Aorta (tissue), 5 donors: ENCODE data around the gene DHRS7C. TPM values are rescaled to one million over a fixed set of nuclear protein-coding genes. Genes with fewer than 3 reads are reported as not detected.

ENCODE experiments used
- ATAC-seq: fragments of 200-7000 bp; cut with Tn5 transposase; one replicate; pipeline ENCODE4 v1.9.1; 2022; ENCODE audit warnings: moderate library complexity; ENCODE audit not compliant: low FRiP score
- DNase-seq, 2 donors: peaks; one replicate each; pipeline ENCODE4 v3.0.0-alpha.2; 2020
- H3K27ac ChIP-seq, 2 donors: one replicate each; pipeline ENCODE4 v1.5.1; 2013; ENCODE audit warnings: low read length in 2 of 2, mild to moderate bottlenecking in 2 of 2, moderate library complexity in 2 of 2, control low read depth in 1 of 2, inconsistent platforms in 1 of 2, low read depth in 1 of 2
- H3K27me3 ChIP-seq, 2 donors: one replicate each; pipeline ENCODE4 v1.6.1; 2013; ENCODE audit warnings: control low read depth in 1 of 2, low read length in 1 of 2, mild to moderate bottlenecking in 1 of 2, moderate library complexity in 1 of 2; ENCODE audit not compliant: insufficient read depth in 2 of 2, control insufficient read depth in 1 of 2
- H3K36me3 ChIP-seq, 2 donors: one replicate each; pipeline ENCODE4 v1.6.1; 2013; ENCODE audit warnings: control low read depth in 1 of 2, low read length in 1 of 2, mild to moderate bottlenecking in 1 of 2; ENCODE audit not compliant: insufficient read depth in 2 of 2, control insufficient read depth in 1 of 2
- H3K4me1 ChIP-seq, 2 donors: one replicate each; pipeline ENCODE4 v1.6.1; 2013; ENCODE audit warnings: low read length in 2 of 2, control low read depth in 1 of 2, mild to moderate bottlenecking in 1 of 2, moderate library complexity in 1 of 2; ENCODE audit not compliant: insufficient read depth in 2 of 2, control insufficient read depth in 1 of 2
- H3K4me3 ChIP-seq, 2 donors: one replicate each; pipeline ENCODE4 v1.5.1; 2013; ENCODE audit warnings: low read length in 2 of 2, control low read depth in 1 of 2, mild to moderate bottlenecking in 1 of 2
- H3K9me3 ChIP-seq: one replicate; pipeline ENCODE4 v1.6.1; 2013; ENCODE audit warnings: mild to moderate bottlenecking, low read length; ENCODE audit not compliant: control insufficient read depth
- WGBS, 2 donors: extraction: QIAGEN DNeasy Blood & Tissue Kit; methylation state at CpG; one replicate each; pipeline ENCODE4 v1.1.7; 2013; 5-methylcytosine and 5-hydroxymethylcytosine counted together
- intact Hi-C, 2 donors: fragments of 100-400 bp; cut with DNase I; formaldehyde crosslinking; loops; one replicate each; pipeline versions ENCODE4 v1.14.2 to v1.15.0; 2022
- polyA plus RNA-seq, 2 donors: library from polyadenylated mRNA; stranded (reverse); fragments of 200-250 nt; gene quantifications; one replicate each; pipeline ENCODE4 v1.2.3, GENCODE V29; 2013
- total RNA-seq, 2 donors: library from RNA; stranded (reverse); fragmentation: NEBNext Ultra II Directional; extraction: Animal tissue kit (Norgen Biotek cat#: 25700); gene quantifications; one replicate each; pipeline ENCODE4 v1.2.1, GENCODE V29; 2021
- donor health status: healthy with polysubstance abuse.
- donor health status: Bipolar disorder and iron deficiency.
- donor health status: DM: no; HTN: no; CAD: no.
- donor health status: DM: no; HTN: no; CAD: no.
- donor health status: DM: yes; HTN: yes; CAD: no.

DHRS7C gene
- total and polyA plus RNA-seq, 4 donors = not detected

DNA sequence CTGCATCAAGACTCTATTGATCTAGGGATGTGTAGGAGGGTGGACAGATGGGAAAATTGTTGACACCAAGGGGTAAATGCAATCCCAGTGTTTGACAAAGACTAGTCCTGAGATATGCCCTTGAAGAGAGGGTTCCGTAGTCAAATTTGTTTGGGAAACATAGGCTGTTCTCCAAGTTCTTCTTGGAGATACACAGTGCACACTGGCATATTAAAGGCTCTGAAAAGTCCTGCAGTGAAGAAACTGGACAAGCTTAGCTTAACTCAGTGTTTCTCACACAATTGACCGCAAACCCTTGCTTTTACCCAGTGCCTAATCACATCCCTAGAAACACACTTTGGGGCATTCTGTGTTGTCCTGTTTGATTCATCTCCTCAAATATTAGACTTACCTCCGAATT lies 10.8 kb downstream of the DHRS7C start:
- intact Hi-C loops = no loop called here
- Histone ChIP-seq H3K9me3 (no peaks in the 10 kb centered on the region), H3K27me3 (no peaks in the 10 kb centered on the region), H3K4me1 (no peaks in the 10 kb centered on the region), H3K36me3 (no peaks in the 10 kb centered on the region), H3K4me3 (no peak overlapping the region), H3K27ac (no peak overlapping the region)
- no peak for DNase-seq
- no peak for ATAC-seq
- 85 to 94% methylated on average over 3 of the region's 3 CpGs for WGBS, 2 donors

DNA sequence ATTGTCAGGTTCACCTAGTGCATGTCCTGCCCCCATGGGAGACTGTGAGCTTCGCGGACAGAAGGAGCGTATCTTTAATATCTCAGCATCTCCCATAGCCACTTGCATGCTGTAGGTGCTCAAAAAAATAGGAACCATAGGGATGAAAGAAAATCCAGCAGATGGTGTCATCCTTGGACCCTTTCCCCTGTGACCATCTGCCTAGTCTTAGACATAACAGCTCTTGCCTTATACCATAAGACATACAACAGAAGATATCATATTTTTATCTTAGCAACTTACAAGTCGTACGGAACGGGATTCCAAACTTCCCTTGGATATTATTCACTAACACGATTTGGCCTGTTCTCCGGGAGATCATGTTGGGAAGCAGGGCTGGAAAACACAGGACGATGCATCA lies 14.5 kb downstream of the DHRS7C start:
- DNase-seq = no peak
- Histone ChIP-seq H3K36me3 (no peaks in the 10 kb centered on the region), H3K27me3 (no peaks in the 10 kb centered on the region), H3K4me1 (no peaks in the 10 kb centered on the region), H3K27ac (no peak overlapping the region), H3K4me3 (no peak overlapping the region), H3K9me3 (no peaks in the 10 kb centered on the region)
- intact Hi-C loops = no loop called here
- no peak for ATAC-seq
- 90 to 92% methylated on average over 9 of the region's 9 CpGs for WGBS, 2 donors

DNA sequence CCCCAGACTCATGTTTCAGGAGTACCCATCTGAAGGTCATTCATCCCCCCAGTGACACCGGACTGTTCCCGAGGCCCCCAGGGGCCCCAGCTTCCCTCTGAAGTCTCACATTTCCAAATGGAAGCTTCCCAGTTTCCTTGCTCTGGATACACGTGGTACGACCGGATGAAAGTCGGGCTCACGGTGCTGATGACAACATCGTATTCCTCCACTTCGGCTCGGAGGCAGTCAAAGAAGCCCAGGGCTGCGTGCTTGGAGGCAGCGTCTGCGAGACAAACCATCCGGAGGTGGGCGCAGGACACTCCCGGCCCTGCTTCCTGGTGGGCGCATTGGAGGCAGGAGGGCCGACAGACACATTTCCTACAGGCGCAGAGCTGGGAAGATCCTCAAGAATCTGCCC lies 18.7 kb downstream of the DHRS7C start:
- no peaks in the 10 kb centered on the region for H3K36me3 ChIP-seq
- H3K4me1 ChIP-seq = no peaks in the 10 kb centered on the region
- no peak overlapping the region for H3K27ac ChIP-seq
- no peaks in the 10 kb centered on the region for H3K27me3 ChIP-seq
- intact Hi-C loops = no loop called here
- peak in 1 of 2 donors; percentile 51 for DNase-seq
- H3K9me3 ChIP-seq = no peaks in the 10 kb centered on the region
- ATAC-seq = no peak
- WGBS, 2 donors = 66 to 74% methylated on average over 19 of the region's 19 CpGs
- no peak overlapping the region for H3K4me3 ChIP-seq

DNA sequence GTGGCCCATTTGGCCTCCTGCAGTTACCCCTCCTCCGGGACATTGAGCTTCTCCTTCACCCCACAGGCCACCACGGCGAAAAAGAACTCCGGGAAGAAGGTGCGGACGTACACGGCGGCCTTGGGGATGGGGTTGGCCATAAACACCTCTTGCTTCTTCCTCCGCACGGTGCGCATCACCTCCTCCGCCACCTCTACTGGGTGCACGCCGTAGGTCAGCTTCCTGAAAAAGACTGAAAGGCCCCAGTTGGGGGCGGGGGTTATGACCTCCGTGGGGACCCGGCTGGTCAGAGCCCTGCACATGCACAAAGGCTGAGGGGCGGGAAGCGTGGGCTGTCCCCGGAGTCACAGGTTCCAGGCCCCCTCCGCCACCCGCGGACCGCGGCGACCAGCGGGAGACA lies 19.9 kb downstream of the DHRS7C start:
- no peaks in the 10 kb centered on the region for H3K27me3 ChIP-seq
- intact Hi-C loops = no loop called here
- H3K4me3 ChIP-seq = no peak overlapping the region
- H3K27ac ChIP-seq = no peak overlapping the region
- no peaks in the 10 kb centered on the region for H3K4me1 ChIP-seq
- H3K9me3 ChIP-seq = no peaks in the 10 kb centered on the region
- H3K36me3 ChIP-seq = no peaks in the 10 kb centered on the region
- 89 to 91% methylated on average over 27 of the region's 27 CpGs for WGBS, 2 donors
- no peak for ATAC-seq
- peak in 1 of 2 donors; percentile 59 for DNase-seq

DNA sequence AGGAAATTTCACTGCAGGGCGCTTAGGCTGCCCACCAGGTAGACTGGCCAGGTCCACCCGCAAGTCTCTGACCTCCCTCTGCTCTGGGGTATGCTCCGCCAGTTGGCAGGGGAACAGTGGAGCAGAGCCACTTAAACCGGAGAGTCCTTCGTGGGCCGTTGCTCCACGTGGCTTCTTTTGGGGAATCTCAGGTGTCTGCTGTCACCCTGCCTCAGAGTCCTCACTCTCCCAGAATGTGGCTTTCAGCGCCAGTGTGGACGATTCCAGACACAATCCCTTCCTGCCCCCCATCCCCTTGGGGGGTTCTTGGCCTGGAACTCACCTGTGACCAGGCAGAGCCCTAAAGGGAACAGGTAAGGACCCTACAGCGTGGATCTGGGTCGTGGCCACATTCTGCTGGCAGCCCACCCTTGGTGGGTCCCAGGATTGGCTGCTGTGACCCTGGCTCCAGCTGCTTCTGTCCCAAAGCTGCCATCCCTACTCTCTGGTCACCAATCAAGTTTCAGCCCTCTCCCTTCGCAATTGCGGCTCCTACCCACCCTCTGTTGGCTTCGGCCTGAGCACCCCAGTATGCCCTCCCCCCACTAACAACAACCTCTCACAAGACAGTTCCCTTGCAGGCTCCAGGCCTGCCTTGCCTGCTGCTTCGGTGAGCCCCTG lies 22.2 kb downstream of the DHRS7C start:
- Histone ChIP-seq H3K4me1 (no peaks in the 10 kb centered on the region), H3K9me3 (no peaks in the 10 kb centered on the region), H3K27ac (no peak overlapping the region), H3K36me3 (no peaks in the 10 kb centered on the region), H3K27me3 (no peaks in the 10 kb centered on the region), H3K4me3 (no peak overlapping the region)
- ATAC-seq (no peak), DNase-seq (peak in 1 of 2 donors; percentile 45)
- intact Hi-C loops = no loop called here
- 82% methylated on average over 15 of the region's 15 CpGs for WGBS, 2 donors

DNA sequence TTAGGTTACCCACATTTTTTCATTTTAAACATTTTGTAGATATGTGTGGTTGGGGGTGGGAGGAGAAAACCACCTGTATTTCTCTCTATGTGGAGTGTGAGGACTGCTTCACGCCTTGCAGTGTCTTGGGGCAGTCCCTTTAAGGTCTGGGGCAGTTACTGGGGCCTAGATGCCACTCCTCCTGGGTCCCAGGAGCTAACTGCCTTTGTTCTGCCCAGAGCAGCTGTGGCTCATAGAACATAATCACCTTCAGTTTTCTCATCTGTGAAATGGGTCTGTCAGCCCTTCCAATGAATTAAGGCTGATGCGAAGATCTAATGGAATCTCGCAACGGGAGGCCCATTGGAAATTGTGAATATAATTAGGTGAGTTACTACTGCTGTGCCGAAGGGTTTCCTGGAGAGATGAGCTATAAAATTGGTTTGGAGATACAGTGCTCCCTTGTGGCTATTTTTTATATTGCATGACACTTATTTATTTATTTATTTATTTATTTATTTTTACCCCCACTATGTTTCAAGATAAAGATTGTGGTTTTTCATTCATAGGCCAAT lies 22.9 kb downstream of the DHRS7C start:
- Histone ChIP-seq H3K27ac (no peak overlapping the region), H3K36me3 (no peaks in the 10 kb centered on the region), H3K4me3 (no peak overlapping the region), H3K9me3 (no peaks in the 10 kb centered on the region), H3K27me3 (peaks cover 0 to 1% of the 10 kb centered on the region in 2 donors), H3K4me1 (no peaks in the 10 kb centered on the region)
- WGBS, 2 donors = 41 to 42% methylated on average over 5 of the region's 5 CpGs
- intact Hi-C loops = no loop called here
- DNase-seq = no peak
- no peak for ATAC-seq

DNA sequence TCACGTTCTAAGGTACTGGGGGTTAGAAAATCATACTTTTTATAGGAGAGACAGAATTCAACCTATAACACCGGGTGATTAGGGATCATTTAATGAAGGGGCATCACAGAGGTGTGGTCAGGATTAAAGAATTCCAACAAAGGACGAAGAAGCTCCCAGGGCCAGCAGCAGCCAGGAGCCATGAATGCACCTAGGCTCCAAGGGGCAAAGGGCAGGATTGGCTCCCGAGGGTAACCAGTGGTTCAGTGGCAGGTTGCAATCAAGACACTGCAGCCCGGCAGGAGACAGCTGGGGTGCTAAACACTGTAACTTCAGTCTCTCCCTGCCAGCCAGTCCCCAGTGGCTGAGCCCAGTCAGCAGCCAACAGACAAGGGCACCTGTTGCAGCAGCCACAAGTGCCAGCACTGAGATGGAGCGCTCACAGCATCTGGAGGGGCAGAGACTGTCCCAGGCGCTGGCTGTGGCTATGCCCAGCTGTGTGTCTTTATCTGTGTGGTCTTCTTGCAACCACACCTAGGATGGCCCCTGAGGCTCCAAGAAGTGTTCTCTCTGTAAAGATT lies 23.9 kb downstream of the DHRS7C start:
- intact Hi-C loops = no loop called here
- Histone ChIP-seq H3K27me3 (peaks cover 0 to 1% of the 10 kb centered on the region in 2 donors), H3K4me3 (no peak overlapping the region), H3K4me1 (no peaks in the 10 kb centered on the region), H3K27ac (no peak overlapping the region), H3K9me3 (no peaks in the 10 kb centered on the region), H3K36me3 (no peaks in the 10 kb centered on the region)
- WGBS, 2 donors = 80 to 83% methylated on average over 7 of the region's 7 CpGs
- peak in 1 of 2 donors; percentile 41 for DNase-seq
- ATAC-seq = no peak

DNA sequence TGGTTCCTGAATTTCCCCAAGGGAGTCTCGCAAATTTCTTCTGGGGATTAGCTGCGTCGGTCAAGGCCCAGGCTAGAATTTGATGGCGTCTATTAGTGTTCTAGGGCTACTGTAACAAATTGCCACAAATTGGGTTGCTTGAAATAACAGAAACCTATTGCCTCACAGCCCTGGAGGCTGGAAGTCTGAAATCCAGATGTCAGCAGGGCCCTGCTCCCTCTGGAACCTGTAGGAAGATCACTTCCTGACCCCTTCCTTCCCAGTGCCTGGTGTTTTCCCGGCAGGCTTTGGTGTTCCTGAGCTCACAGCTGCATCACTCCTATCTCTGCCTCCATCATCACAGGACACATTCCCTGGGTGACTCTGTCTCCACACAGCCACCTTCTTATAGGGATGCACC lies 24.4 kb downstream of the DHRS7C start:
- ATAC-seq (no peak), DNase-seq (peak in 1 of 2 donors; percentile 12)
- no peaks in the 10 kb centered on the region for H3K9me3 ChIP-seq
- no peaks in the 10 kb centered on the region for H3K4me1 ChIP-seq
- intact Hi-C loops = no loop called here
- no peak overlapping the region for H3K4me3 ChIP-seq
- H3K36me3 ChIP-seq = no peaks in the 10 kb centered on the region
- H3K27ac ChIP-seq = no peak overlapping the region
- 23 to 38% methylated on average over 5 of the region's 5 CpGs for WGBS, 2 donors
- H3K27me3 ChIP-seq = peaks cover 0 to 1% of the 10 kb centered on the region in 2 donors

DNA sequence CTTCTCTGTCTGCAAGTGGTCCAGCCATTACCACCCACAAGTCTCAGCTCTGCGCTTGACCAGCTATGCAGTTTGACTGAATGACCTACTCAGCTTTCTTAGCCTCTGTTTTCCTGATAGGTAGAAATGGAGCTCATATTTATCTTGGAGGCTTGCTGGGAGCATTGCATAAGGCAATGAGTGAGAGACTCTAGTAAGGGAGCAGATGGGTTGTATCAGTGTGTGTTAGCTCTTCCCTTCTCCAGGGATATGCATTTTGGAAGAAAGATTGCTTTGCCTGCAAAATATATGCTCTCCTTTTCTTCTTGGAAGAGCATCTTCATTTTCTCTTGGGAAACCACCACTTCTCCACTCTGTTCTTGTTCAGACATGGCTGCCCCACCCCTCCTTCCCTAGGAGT lies 26.1 kb downstream of the DHRS7C start:
- peaks cover 0 to 1% of the 10 kb centered on the region in 2 donors for H3K27me3 ChIP-seq
- H3K9me3 ChIP-seq = no peaks in the 10 kb centered on the region
- WGBS, 2 donors = 93 to 94% methylated on average over 1 of the region's 1 CpG
- no peaks in the 10 kb centered on the region for H3K36me3 ChIP-seq
- H3K4me3 ChIP-seq = no peak overlapping the region
- H3K27ac ChIP-seq = no peak overlapping the region
- intact Hi-C loops = no loop called here
- no peak for ATAC-seq
- DNase-seq = peak in 1 of 2 donors; percentile 15
- no peaks in the 10 kb centered on the region for H3K4me1 ChIP-seq
